GM12891 (cell line): Measurements from ENCODE around the gene HMGA1.

Source experiments
- DNase-seq: peaks from one replicate; pipeline ENCODE4 v3.0.0; 2011; ENCODE audit warnings: low spot score; ENCODE audit not compliant: insufficient read length
- FAIRE-seq: peaks from 2 replicates; lab custom pipeline; 2011; peaks lifted over from hg19 to GRCh38; lab: Jason Lieb, UNC
- PAX5 ChIP-seq: IDR thresholded peaks from 2 replicates; pipeline ENCODE4 v1.6.1; 2011; ENCODE audit warnings: low read length, moderate library complexity, mild to moderate bottlenecking; ENCODE audit not compliant: insufficient read depth, severe bottlenecking
- POLR2A ChIP-seq: IDR thresholded peaks from 2 replicates; pipeline ENCODE4 v1.6.1; 2011; ENCODE audit warnings: low read depth, low read length, control low read depth
- POLR2AphosphoS5 ChIP-seq: IDR thresholded peaks from 2 replicates; pipeline ENCODE4 v1.6.1; 2011; ENCODE audit warnings: low read depth, low read length, control low read depth
- POU2F2 ChIP-seq: IDR thresholded peaks from 2 replicates; pipeline ENCODE4 v1.6.1; 2011; ENCODE audit warnings: low read depth, mild to moderate bottlenecking, control low read depth, low read length, moderate library complexity
- SPI1 ChIP-seq: IDR thresholded peaks from 2 replicates; pipeline ENCODE4 v1.6.1; 2011; ENCODE audit warnings: low read depth, low read length, control low read depth
- TAF1 ChIP-seq: IDR thresholded peaks from 2 replicates; pipeline ENCODE4 v1.6.1; 2011; ENCODE audit warnings: low read depth, low read length, control low read depth

Gene HMGA1

GRCh38 chr6:34273242-34273805 is 36.7 kb downstream of the HMGA1 start:
- DNase-seq = no peak
- TF ChIP-seq SPI1 (no peak), POLR2AphosphoS5 (no peak), TAF1 (no peak), PAX5 (no peak), POU2F2 (no peak), POLR2A (no peak)
- FAIRE-seq = no peak

GRCh38 chr6:34274129-34274528 is 37.5 kb downstream of the HMGA1 start:
- no peak for TF ChIP-seq POLR2AphosphoS5
- no peak for TF ChIP-seq PAX5
- TF ChIP-seq SPI1 = no peak
- TF ChIP-seq TAF1 = no peak
- TF ChIP-seq POU2F2 = no peak
- no peak for TF ChIP-seq POLR2A
- FAIRE-seq = no peak
- no peak for DNase-seq

GRCh38 chr6:34275128-34275804 is 38.6 kb downstream of the HMGA1 start:
- no peak for FAIRE-seq
- TF ChIP-seq TAF1 (no peak), POLR2A (no peak), PAX5 (no peak), SPI1 (0 out of 2 replicates have a peak, but pooled peaks have one; percentile 19)
- DNase-seq = no peak

GRCh38 chr6:34276191-34276590 is 39.5 kb downstream of the HMGA1 start:
- TF ChIP-seq TAF1 (no peak), POU2F2 (no peak), PAX5 (no peak), POLR2AphosphoS5 (no peak), SPI1 (no peak), POLR2A (no peak)
- FAIRE-seq = no peak
- no peak for DNase-seq

GRCh38 chr6:34276881-34277762 is 40.4 kb downstream of the HMGA1 start:
- no peak for TF ChIP-seq SPI1
- no peak for TF ChIP-seq POLR2AphosphoS5
- no peak for TF ChIP-seq PAX5
- no peak for TF ChIP-seq TAF1
- no peak for TF ChIP-seq POLR2A
- no peak for TF ChIP-seq POU2F2
- no peak for DNase-seq

GRCh38 chr6:34277763-34278112 is 41.1 kb downstream of the HMGA1 start:
- TF ChIP-seq POLR2AphosphoS5 (no peak), PAX5 (no peak), POU2F2 (no peak), SPI1 (no peak)
- no peak for FAIRE-seq
- no peak for DNase-seq

More at GRCh38 chr6:34276881-34277762, 40.4 kb downstream of the HMGA1 start:
- FAIRE-seq = no peak

GRCh38 chr6:34278833-34279232 is 42.2 kb downstream of the HMGA1 start:
- DNase-seq (no peak), FAIRE-seq (no peak)
- TF ChIP-seq POU2F2 (no peak), TAF1 (no peak), PAX5 (no peak), POLR2A (no peak), POLR2AphosphoS5 (no peak), SPI1 (no peak)

GRCh38 chr6:34280216-34280615 is 43.5 kb downstream of the HMGA1 start:
- TF ChIP-seq SPI1 (no peak), TAF1 (no peak), POLR2A (no peak), POU2F2 (no peak), PAX5 (no peak), POLR2AphosphoS5 (no peak)
- DNase-seq = no peak
- no peak for FAIRE-seq

- FAIRE-seq (no peak), DNase-seq (no peak)
Observed at GRCh38 chr6:34281702-34282334, 45.1 kb downstream of the HMGA1 start.

More at GRCh38 chr6:34281702-34282334, 45.1 kb downstream of the HMGA1 start:
- TF ChIP-seq POLR2A = no peak
- TF ChIP-seq SPI1 = no peak
- no peak for TF ChIP-seq POU2F2
- no peak for TF ChIP-seq PAX5
- TF ChIP-seq TAF1 = no peak
- TF ChIP-seq POLR2AphosphoS5 = no peak
